Activated CD4-positive, alpha-beta memory T cell treated with anti-CD3 and anti-CD28 coated beads, Interleukin-2, amount 10 ng/mL, durations not matched to agents 7 days and 5 days (primary cell): ENCODE measurements around the gene ZNF771. TPM values are rescaled to one million over a fixed set of nuclear protein-coding genes. Genes with fewer than 3 reads are reported as not detected.
A peak's percentile ranks its signal among the peaks of the same experiment; 100 is the strongest.
"Not testable (repeated sequence)": the region's sequence is repeated elsewhere in the genome, so short reads cannot be mapped to it uniquely, and the experiment has no call there.

Source experiments
- CTCF ChIA-PET: fragments of 350-600 bp; sonication (Branson Sonifier 250); formaldehyde crosslinking; loops from one replicate; lab custom pipeline; 2021; ENCODE audit warnings: antibody characterized with exemption, inconsistent platforms; lab: Charles Lee
- POLR2A ChIA-PET: fragments of 350-600 bp; sonication (Branson Sonifier 250); formaldehyde crosslinking; loops from one replicate; lab custom pipeline; 2021; ENCODE audit warnings: antibody characterized with exemption; lab: Charles Lee
- DNase-seq: peaks from one replicate; pipeline ENCODE4 v3.0.0-alpha.2; 2020
- H3K27ac Mint-ChIP-seq: one replicate; pipeline ENCODE4 v1.8.0; 2021; ENCODE audit warnings: mild to moderate bottlenecking, mixed read lengths
- H3K27me3 Mint-ChIP-seq: one replicate; pipeline ENCODE4 v1.8.0; 2021; ENCODE audit warnings: mixed read lengths
- H3K36me3 Mint-ChIP-seq: one replicate; pipeline ENCODE4 v1.8.0; 2021; ENCODE audit warnings: low read depth, mixed read lengths
- H3K4me1 Mint-ChIP-seq: one replicate; pipeline ENCODE4 v1.8.0; 2021; ENCODE audit warnings: mixed read lengths
- H3K4me3 Mint-ChIP-seq: one replicate; pipeline ENCODE4 v1.8.0; 2021; ENCODE audit warnings: mild to moderate bottlenecking, mixed read lengths
- H3K9me3 Mint-ChIP-seq: one replicate; pipeline ENCODE4 v1.8.0; 2021; ENCODE audit warnings: mixed read lengths
- total RNA-seq, 2 experiments: library from RNA; stranded (reverse); gene quantifications; one replicate each; pipeline ENCODE4 v1.2.3, GENCODE V29; 2021

The ZNF771 gene
- total RNA-seq, 2 experiments from 2014 or later: 4.2 to 4.5 TPM

- Mint-ChIP-seq H3K27ac (peak overlapping the region; percentile 98), H3K27me3 (peaks cover 2% of the 10 kb centered on the region), H3K36me3 (peaks cover 6% of the 10 kb centered on the region), H3K4me3 (no peak overlapping the region), H3K4me1 (peaks cover 69% of the 10 kb centered on the region), H3K9me3 (no peaks in the 10 kb centered on the region)
- ChIA-PET CTCF (interaction anchor here (2.0 to 7.4 kb wide), 4 partner anchors 10 to 30 kb away, joined by 11 to 107 read pairs (median 32); partner anchors contain the start of genes DCTPP1 and ITGAL), POLR2A (interaction anchor here (1.0 to 8.3 kb wide), 16 partner anchors 12 to 274 kb away, joined by 3 to 400 read pairs (median 6); partner anchors contain the start of genes DCTPP1, FBRS, ITGAL and PRR14)
- DNase-seq: no peak
These were observed 52.0 kb downstream of the ZNF771 start for GRCh38 chr16:30459456-30459855.

- H3K4me3 Mint-ChIP-seq, H3K36me3 Mint-ChIP-seq, H3K9me3 Mint-ChIP-seq, DNase-seq, H3K27me3 Mint-ChIP-seq: not testable (repeated sequence)
- H3K4me1 Mint-ChIP-seq: peaks cover 66% of the 10 kb centered on the region
- POLR2A ChIA-PET: interaction anchor here (5.8 to 8.3 kb wide), 2 partner anchors 11 to 20 kb away, joined by 38 to 400 read pairs; partner anchors contain the start of gene ITGAL
- CTCF ChIA-PET: interaction anchor here (0.6 to 7.4 kb wide), 7 partner anchors 9 to 117 kb away, joined by 3 to 107 read pairs (median 6); partner anchors contain the start of genes DCTPP1 and ITGAL
- peak overlapping the region; percentile 8 for H3K27ac Mint-ChIP-seq
These were observed 54.0 kb downstream of the ZNF771 start for GRCh38 chr16:30461426-30461825.

GRCh38 chr16:30464078-30464477, 56.7 kb downstream of the ZNF771 start:
- peaks cover 2% of the 10 kb centered on the region for H3K36me3 Mint-ChIP-seq
- H3K4me1 Mint-ChIP-seq: peaks cover 49% of the 10 kb centered on the region
- no peak overlapping the region for H3K4me3 Mint-ChIP-seq
- DNase-seq: no peak
- H3K27me3 Mint-ChIP-seq: no peaks in the 10 kb centered on the region
- ChIA-PET CTCF (interaction anchor here (0.6 kb wide), 1 partner anchor 15 kb away, joined by 4 read pairs; no protein-coding TSS in a partner anchor), POLR2A (interaction anchor here (0.8 kb wide), 1 partner anchor 10 kb away, joined by 7 read pairs; no protein-coding TSS in a partner anchor)
- no peak overlapping the region for H3K27ac Mint-ChIP-seq
- no peaks in the 10 kb centered on the region for H3K9me3 Mint-ChIP-seq

Other genes with a start within 250 kb of the ZNF771 start
- 1,000 to 10,000 TPM; 1,737 to 1,754 TPM for gene CORO1A, start 224.0 kb upstream of the ZNF771 start, total RNA-seq
- 100 to 1,000 TPM; 145 to 146 TPM for gene BOLA2B, start 213.9 kb upstream of the ZNF771 start, total RNA-seq
- gene SLX1A, start 213.7 kb upstream of the ZNF771 start, total RNA-seq: 100 to 1,000 TPM; 102 to 149 TPM
- 10 to 100 TPM; 23.3 to 28.4 TPM for gene SULT1A3, start 208.4 kb upstream of the ZNF771 start, total RNA-seq
- gene NPIPB13, start 159.1 kb upstream of the ZNF771 start, total RNA-seq: 1 to 10 TPM; 5.1 to 9.8 TPM
- gene CD2BP2, start 52.3 kb upstream of the ZNF771 start, total RNA-seq: 10 to 100 TPM; 75.6 to 75.9 TPM
- gene TBC1D10B, start 37.1 kb upstream of the ZNF771 start, total RNA-seq: 10 to 100 TPM; 69.2 TPM
- gene MYL11, start 32.8 kb upstream of the ZNF771 start, total RNA-seq: 1 to 10 TPM in 1 of 2 experiments, not detected in 1; 1.2 TPM
- gene SEPTIN1, start 25.0 kb upstream of the ZNF771 start, total RNA-seq: 100 to 1,000 TPM; 343 to 354 TPM
- 10 to 100 TPM; 14.2 to 14.5 TPM for gene ZNF48, start 12.2 kb upstream of the ZNF771 start, total RNA-seq
- gene DCTPP1, start 22.4 kb downstream of the ZNF771 start, total RNA-seq: 10 to 100 TPM; 51.3 to 51.4 TPM
- 10 to 100 TPM; 56.3 to 57.8 TPM for gene SEPHS2, start 38.3 kb downstream of the ZNF771 start, total RNA-seq
- gene ITGAL, start 65.1 kb downstream of the ZNF771 start, total RNA-seq: 100 to 1,000 TPM; 583 to 586 TPM
- gene ZNF768, start 119.0 kb downstream of the ZNF771 start, total RNA-seq: 1 to 10 TPM; 5.9 to 6.0 TPM
- 10 to 100 TPM; 10.6 to 10.7 TPM for gene ZNF747, start 127.3 kb downstream of the ZNF771 start, total RNA-seq
- gene ZNF764, start 150.8 kb downstream of the ZNF771 start, total RNA-seq: 10 to 100 TPM; 16.0 to 16.8 TPM
- gene ZNF688, start 164.1 kb downstream of the ZNF771 start, total RNA-seq: 10 to 100 TPM; 19.2 to 22.8 TPM
- gene ZNF785, start 178.1 kb downstream of the ZNF771 start, total RNA-seq: 10 to 100 TPM; 12.9 to 13.3 TPM
- gene ZNF689, start 202.8 kb downstream of the ZNF771 start, total RNA-seq: 10 to 100 TPM in 1 of 2 experiments, 1 to 10 TPM in 1; 9.9 to 11.7 TPM
- 10 to 100 TPM; 78.4 to 86.1 TPM for gene PRR14, start 243.4 kb downstream of the ZNF771 start, total RNA-seq